K562 (cell line): ENCODE measurements around the gene PEPD. TPM values are rescaled to one million over a fixed set of nuclear protein-coding genes. Genes with fewer than 3 reads are reported as not detected.

Experiments used
- ATAC-seq: fragments of 200-7000 bp; cut with Tn5 transposase; 3 replicates; pipeline ENCODE4 v1.9.1; 2020; ENCODE audit warnings: moderate library complexity
- BruUV-seq: library from RNA; stranded (reverse); fragments of 400-500 nt; replicated peaks from 2 replicates; lab custom pipeline; 2021; lab: Mats Ljungman, UMichigan
- CTCF ChIA-PET: fragments of 300-600 bp; formaldehyde crosslinking; extraction: SDS; loops from one replicate; lab custom pipeline; 2021; ENCODE audit warnings: low intra/inter-chr PET ratio; lab: Yijun Ruan, JAX
- POLR2A ChIA-PET: fragments of 300-600, 350-650 bp; sonication (Branson Sonifier 250); formaldehyde crosslinking; extraction: SDS; loops from one replicate; lab custom pipeline; 2021; ENCODE audit warnings: antibody characterized with exemption, inconsistent platforms; lab: Yijun Ruan, JAX
- DNase-seq, 4 experiments: peaks; one replicate each; pipeline versions ENCODE4 v3.0.0 to v3.0.0-alpha.2; 2011 to 2018; ENCODE audit warnings: low spot score in 3 of 4, mixed read lengths in 3 of 4; ENCODE audit errors: extremely low read depth in 1 of 4
- FAIRE-seq: peaks from 2 replicates; lab custom pipeline; 2011; peaks lifted over from hg19 to GRCh38; lab: Jason Lieb, UNC
- H2AFZ ChIP-seq: 2 replicates; pipeline ENCODE4 v1.6.0; 2011; ENCODE audit warnings: low read depth, low read length, control low read depth, inconsistent platforms
- H3K27ac ChIP-seq: fragments of 200-600 bp; 3 replicates; pipeline ENCODE4 v1.8.0; 2011; ENCODE audit warnings: low read depth, mild to moderate bottlenecking, control low read depth, inconsistent platforms, low read length, moderate library complexity, mixed read lengths; ENCODE audit errors: extremely low read depth
- H3K27me3 ChIP-seq, 2 experiments: fragments of 300-600 bp in 1 of 2; 2 replicates in 1 of 2; 3 replicates in 1 of 2; pipeline versions ENCODE4 v1.6.0 to v1.8.0; 2011; ENCODE audit warnings: inconsistent platforms in 2 of 2, low read length in 2 of 2, mild to moderate bottlenecking in 1 of 2, mixed read lengths in 1 of 2, moderate library complexity in 1 of 2; ENCODE audit not compliant: control insufficient read depth in 2 of 2, insufficient read depth in 2 of 2
- H3K36me3 ChIP-seq: fragments of 300-600 bp; 3 replicates; pipeline ENCODE4 v1.8.0; 2011; ENCODE audit warnings: mild to moderate bottlenecking, low read length, inconsistent platforms; ENCODE audit not compliant: control insufficient read depth, insufficient read depth
- H3K4me1 ChIP-seq, 2 experiments: fragments of 200-600 bp in 1 of 2; replicated peaks in 1 of 2; 2 replicates in 1 of 2; 3 replicates in 1 of 2; pipeline versions ENCODE4 v1.5.1 to v1.8.0; 2011; ENCODE audit warnings: inconsistent platforms in 2 of 2, low read length in 2 of 2, mild to moderate bottlenecking in 1 of 2, mixed read lengths in 1 of 2, moderate library complexity in 1 of 2; ENCODE audit not compliant: control insufficient read depth in 2 of 2, insufficient read depth in 2 of 2
- H3K4me2 ChIP-seq: 2 replicates; pipeline ENCODE4 v1.6.1; 2011; ENCODE audit warnings: low read length, control low read depth, inconsistent platforms, mixed read lengths; ENCODE audit not compliant: insufficient read depth
- H3K4me3 ChIP-seq: fragments of 200-600 bp; sonication (generic), shearing (Covaris generic); 2 replicates; pipeline ENCODE4 v1.5.1; 2016; ENCODE audit warnings: control low read depth, inconsistent platforms
- H3K79me2 ChIP-seq: fragments of 200-600 bp; 3 replicates; pipeline ENCODE4 v1.8.0; 2011; ENCODE audit warnings: low read length, inconsistent platforms; ENCODE audit not compliant: control insufficient read depth, insufficient read depth
- H3K9ac ChIP-seq, 2 experiments: 2 replicates each; pipeline versions ENCODE4 v1.6.0 to v1.6.1; 2011; ENCODE audit warnings: low read depth in 2 of 2, low read length in 2 of 2, control low read depth in 1 of 2, inconsistent platforms in 1 of 2, mild to moderate bottlenecking in 1 of 2, mixed read lengths in 1 of 2; ENCODE audit not compliant: insufficient read depth in 1 of 2
- H3K9me1 ChIP-seq: one replicate; pipeline ENCODE4 v1.6.0; 2011; ENCODE audit warnings: inconsistent platforms, mild to moderate bottlenecking, low read length, moderate library complexity; ENCODE audit not compliant: control insufficient read depth, insufficient read depth
- H3K9me3 ChIP-seq: replicated peaks from 2 replicates; pipeline ENCODE4 v1.5.1; 2011; ENCODE audit warnings: low read depth, low read length, inconsistent platforms; ENCODE audit not compliant: control insufficient read depth, insufficient read depth
- H4K20me1 ChIP-seq: replicated peaks from 2 replicates; pipeline ENCODE4 v1.6.1; 2011; ENCODE audit warnings: low read length, inconsistent platforms, mixed read lengths; ENCODE audit not compliant: control insufficient read depth, insufficient read depth
- BCOR ChIP-seq: fragments of 450-650 bp; IDR thresholded peaks from 2 replicates; pipeline ENCODE4 v1.6.1; 2016
- CHD7 ChIP-seq: fragments of 200-600 bp; sonication (generic); IDR thresholded peaks from one replicate; pipeline ENCODE4 v1.6.1; 2012; ENCODE audit warnings: mild to moderate bottlenecking, low read depth, low read length, inconsistent platforms
- PHTF2 ChIP-seq: fragments of 250-450 bp; sonication (Bioruptor Pico); IDR thresholded peaks from 2 replicates; pipeline ENCODE4 v1.5.0; 2021; ENCODE audit warnings: mild to moderate bottlenecking
- SNRNP70 ChIP-seq: fragments of 200-400 bp; formaldehyde crosslinking; optimal IDR thresholded peaks from 2 replicates; pipeline ENCODE3; 2017; ENCODE audit warnings: low read depth, low read length
- WGBS: fragments of 100-300 bp; shearing (Covaris generic); methylation state at CpG from one replicate; pipeline ENCODE4 v1.1.6; 2016; ENCODE audit warnings: low coverage, mixed read lengths; ENCODE audit not compliant: insufficient coverage; ENCODE audit errors: missing lambda C conversion rate; 5-methylcytosine and 5-hydroxymethylcytosine counted together
- in situ Hi-C: fragments of 300-500 bp; cut with MboI; formaldehyde crosslinking; loops from 4 replicates; pipeline ENCODE4 v1.15.0; 2018; ENCODE audit warnings: inconsistent platforms, mixed read lengths
- intact Hi-C: fragments of 100-400 bp; cut with micrococcal nuclease; formaldehyde crosslinking; loops from 2 replicates; pipeline ENCODE4 v1.14.2; 2022
- polyA plus RNA-seq, 8 experiments: library from polyadenylated mRNA; depleted of rRNA in 4 of 8; stranded (reverse) in 5 of 8; unstranded in 3 of 8; fragments of >200 nt; fragmentation: Nextera tagmentation in 2 of 8; fragmentation: Illumina TruSeq in 1 of 8; extraction: Ambion mirVana in 2 of 8; extraction: Trizol in 1 of 8; gene quantifications; 2 replicates each; pipeline versions ENCODE4 v1.2.1 to v1.2.3, GENCODE V29; 2011 to 2014; ENCODE audit warnings: inconsistent platforms in 1 of 8, missing spikeins in 1 of 8
- total RNA-seq, 7 experiments: library from RNA; depleted of rRNA in 6 of 7; stranded (reverse); fragments of >200 nt in 6 of 7; fragmentation: Illumina TruSeq in 2 of 7; extraction: Trizol in 2 of 7; gene quantifications; 2 replicates each; pipeline versions ENCODE4 v1.2.1 to v1.2.3, GENCODE V29; 2011 to 2021; ENCODE audit warnings: low replicate concordance in 1 of 7

The PEPD gene
- total and polyA plus RNA-seq, 9 of the 15 experiments (the other 6 are each of a cell fraction or from before 2014, with no cell fraction given) = 1.3 to 19.2 (median 16.0) TPM

- Histone ChIP-seq H3K79me2 (no peaks in the 10 kb centered on the region), H3K4me3 (no peak overlapping the region), H3K9me3 (no peaks in the 10 kb centered on the region), H3K36me3 (no peaks in the 10 kb centered on the region), H3K9me1 (no peaks in the 10 kb centered on the region), H3K27me3 (peaks cover 0 to 40% of the 10 kb centered on the region in 2 experiments; a peak in 3 of 5 replicates), H3K9ac (no peak overlapping the region), H3K27ac (no peak overlapping the region), H3K4me2 (no peak overlapping the region), H2AFZ (no peak overlapping the region), H4K20me1 (no peaks in the 10 kb centered on the region), H3K4me1 (no peaks in the 10 kb centered on the region)
- intact Hi-C loops (no loop called here), in situ Hi-C loops (no loop called here)
- no TSS peak for BruUV-seq
- no peak for TF ChIP-seq PHTF2
- WGBS = 1% methylated on average over 12 of the region's 12 CpGs
- DNase-seq (no peak), ATAC-seq (no peak), FAIRE-seq (no peak)
- ChIA-PET CTCF (no interaction called here), POLR2A (interaction anchor here (0.7 kb wide), 1 partner anchor 7 kb away, joined by 6 read pairs; the partner anchor contains the start of gene PEPD)
These were observed 7.6 kb upstream of the PEPD start for GRCh38 chr19:33529094-33529676.

- Histone ChIP-seq H4K20me1 (no peaks in the 10 kb centered on the region), H3K4me2 (no peak overlapping the region), H3K79me2 (no peaks in the 10 kb centered on the region), H3K4me3 (no peak overlapping the region), H3K27me3 (peaks cover 0 to 42% of the 10 kb centered on the region in 2 experiments; a peak in 3 of 5 replicates), H3K9ac (no peak overlapping the region), H2AFZ (no peak overlapping the region), H3K27ac (no peak overlapping the region), H3K4me1 (no peaks in the 10 kb centered on the region), H3K9me1 (no peaks in the 10 kb centered on the region), H3K36me3 (no peaks in the 10 kb centered on the region), H3K9me3 (no peaks in the 10 kb centered on the region)
- intact Hi-C loops (no loop called here), in situ Hi-C loops (no loop called here)
- POLR2A ChIA-PET = interaction anchor here (0.7 kb wide), 1 partner anchor 9 kb away, joined by 3 read pairs; no protein-coding TSS in a partner anchor
- CTCF ChIA-PET = no interaction called here
- FAIRE-seq = no peak
- no TSS peak for BruUV-seq
- ATAC-seq = no peak
- 0% methylated on average over 2 of the region's 2 CpGs for WGBS
- DNase-seq = no peak
- TF ChIP-seq CHD7 (no peak), BCOR (peak; percentile 42; the same call in 1 of the 2 replicates), SNRNP70 (no peak)
These were observed 6.8 kb upstream of the PEPD start for GRCh38 chr19:33528404-33528803.
